ENCODE data around the gene DLG2.
"Not testable (repeated sequence)": the region's sequence is repeated elsewhere in the genome, so short reads cannot be mapped to it uniquely, and the experiment has no call there.

Gene DLG2

DNA sequence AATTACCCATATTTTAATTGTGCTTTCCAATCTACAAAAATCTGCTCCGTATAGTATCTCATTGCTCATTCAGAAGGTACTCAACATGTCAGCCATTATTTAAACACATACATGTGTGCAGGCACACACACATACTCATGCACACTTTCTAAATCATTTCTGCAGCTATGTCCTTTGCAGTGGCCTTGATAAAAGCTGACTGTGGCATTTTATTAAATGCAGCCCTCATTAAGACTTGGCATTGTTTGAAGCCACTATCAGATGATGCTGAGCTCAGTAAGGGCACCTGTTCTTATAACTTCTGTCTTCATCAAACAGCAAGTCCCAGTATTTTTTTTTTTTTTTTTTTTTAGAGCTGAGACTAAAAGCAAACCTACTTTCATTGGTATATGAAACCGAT is 1269.1 kb downstream of the DLG2 start:
- DNase-seq (ENCODE audit: low spot score): no peak

DNA sequence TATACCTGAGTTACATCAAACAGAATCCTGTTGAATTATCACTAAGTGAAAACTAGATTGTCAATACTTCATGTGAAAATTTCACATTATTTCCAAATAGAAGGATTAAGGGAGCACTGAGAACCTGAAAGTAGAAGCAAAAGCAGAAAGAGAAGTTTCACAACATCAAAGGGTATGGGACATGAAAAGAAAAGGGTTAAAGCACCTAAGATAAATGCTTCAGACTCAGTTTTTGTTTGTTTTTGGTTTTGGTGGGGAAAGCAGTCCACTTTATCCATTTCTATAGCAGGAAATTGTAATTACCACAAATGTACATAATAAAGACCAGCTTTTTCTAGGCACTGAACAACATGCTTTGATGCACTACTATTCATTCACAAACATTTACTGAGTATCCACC is 1271.2 kb downstream of the DLG2 start:
- DNase-seq (ENCODE audit: low spot score): no peak

DNA sequence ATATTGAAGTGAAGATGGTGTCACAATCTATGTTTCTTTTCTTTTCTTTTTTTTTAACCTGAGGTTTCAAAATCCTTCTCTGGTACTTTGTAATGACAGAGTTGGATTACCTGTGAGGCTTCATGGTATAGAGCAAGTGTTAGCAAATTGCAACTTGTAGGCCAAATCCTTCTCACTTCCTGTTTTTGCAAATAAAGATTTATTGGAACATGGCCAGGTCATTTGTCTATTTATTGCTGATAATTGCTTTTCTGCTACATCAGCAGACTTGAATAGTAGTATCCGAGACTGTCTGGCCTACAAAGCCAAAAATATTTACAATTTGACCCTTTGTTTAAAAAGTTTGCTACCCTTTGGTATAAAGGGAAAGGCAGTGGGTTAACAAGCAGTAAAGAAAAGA is 1281.5 kb downstream of the DLG2 start:
- no peak for DNase-seq (ENCODE audit: low spot score)

DNA sequence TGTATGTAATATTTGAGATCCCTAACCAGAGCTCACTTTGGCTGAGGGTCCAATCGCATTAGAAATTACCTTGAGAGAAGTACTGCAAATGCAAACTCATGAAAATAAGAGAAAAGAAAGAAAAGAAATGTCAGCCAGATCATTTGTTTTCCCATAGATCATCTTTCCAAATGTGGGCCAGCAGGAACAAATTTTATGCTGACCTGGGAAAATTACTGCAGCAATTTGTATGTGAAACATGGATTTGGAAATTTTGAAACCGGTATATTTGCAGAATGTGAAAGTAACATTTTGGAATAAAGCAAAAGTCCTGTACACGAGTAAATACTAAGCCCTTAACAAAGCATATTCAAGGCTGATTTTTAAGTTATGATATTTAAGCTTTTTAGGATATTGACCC is 1282.1 kb downstream of the DLG2 start:
- DNase-seq (ENCODE audit: low spot score): no peak

DNA sequence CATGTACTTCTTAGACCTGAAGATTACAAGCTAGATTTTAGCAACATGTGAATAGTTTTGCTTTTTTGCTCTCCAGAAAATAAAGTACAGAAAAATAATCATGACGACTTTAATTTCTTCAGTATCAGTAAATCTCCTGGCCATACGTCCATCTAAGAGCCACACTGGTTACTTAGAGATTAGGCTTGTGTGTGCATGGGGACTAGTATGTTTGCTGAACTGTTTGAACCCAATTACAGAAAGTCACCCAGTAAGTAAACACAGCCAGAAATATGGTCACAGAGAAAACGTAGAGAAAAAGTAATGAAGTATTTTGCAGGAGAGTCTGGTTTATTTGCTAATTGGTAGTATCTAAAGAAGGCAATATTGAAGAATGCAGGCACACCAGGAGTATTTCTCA is 1287.3 kb downstream of the DLG2 start:
- DNase-seq (ENCODE audit: low spot score): no peak

DNA sequence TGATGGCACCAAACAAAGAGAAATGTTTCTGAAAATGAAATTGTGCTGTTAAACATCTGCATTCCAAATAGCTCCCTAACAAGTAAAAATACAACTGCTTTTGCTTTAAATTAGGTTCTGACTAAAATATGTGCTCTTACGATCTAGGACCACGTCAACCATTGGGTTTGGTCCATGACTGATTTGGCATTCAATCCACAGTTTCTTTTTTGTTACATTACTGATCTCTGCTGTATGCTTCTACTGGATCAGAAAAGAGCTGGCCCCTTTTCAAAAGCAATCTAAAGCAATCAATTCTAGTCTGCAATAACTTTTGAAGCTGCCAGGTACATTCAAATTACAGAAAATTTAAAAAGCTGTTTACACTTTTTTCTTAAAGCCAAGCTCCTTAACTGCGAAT is 1293.9 kb downstream of the DLG2 start:
- no peak for DNase-seq (ENCODE audit: low spot score)

DNA sequence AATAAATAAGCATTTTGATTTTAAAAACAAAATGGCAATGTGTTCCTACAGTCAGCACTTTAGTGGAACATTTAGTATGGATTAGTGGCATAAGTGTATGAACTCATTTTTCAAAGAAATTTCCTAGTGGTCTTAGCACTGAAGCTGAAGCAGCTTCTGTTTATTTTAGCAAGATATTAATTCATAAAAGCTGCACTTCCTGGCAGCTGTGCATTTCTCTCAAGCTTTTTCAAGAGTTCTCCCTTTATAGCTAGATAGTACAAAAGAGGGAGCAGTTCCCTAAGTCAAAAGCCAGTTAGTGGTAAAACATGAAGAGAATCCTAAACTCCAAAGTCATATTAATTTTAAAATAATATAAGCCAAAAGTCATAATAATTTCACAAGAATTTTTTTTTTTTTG is 1304.9 kb downstream of the DLG2 start:
- no peak for DNase-seq (ENCODE audit: low spot score)

DNA sequence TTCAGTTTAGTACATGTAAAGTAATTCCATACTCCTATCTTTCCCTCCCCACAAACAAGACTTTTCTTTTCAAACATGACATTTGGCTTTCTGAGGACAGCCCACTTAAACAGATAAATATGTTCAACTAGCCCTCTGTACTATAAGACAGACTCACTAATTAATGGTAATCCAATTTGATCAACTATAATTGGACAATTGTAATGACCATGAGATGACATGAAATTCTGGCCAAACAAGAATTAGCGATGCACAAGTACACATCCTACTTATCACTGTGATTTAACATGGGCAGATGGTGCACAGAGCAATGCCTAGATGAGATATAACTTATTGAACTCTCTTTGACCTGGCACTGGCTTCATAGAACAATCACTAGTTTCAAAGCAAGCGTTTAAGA is 1307.3 kb downstream of the DLG2 start:
- no peak for DNase-seq (ENCODE audit: low spot score)

DNA sequence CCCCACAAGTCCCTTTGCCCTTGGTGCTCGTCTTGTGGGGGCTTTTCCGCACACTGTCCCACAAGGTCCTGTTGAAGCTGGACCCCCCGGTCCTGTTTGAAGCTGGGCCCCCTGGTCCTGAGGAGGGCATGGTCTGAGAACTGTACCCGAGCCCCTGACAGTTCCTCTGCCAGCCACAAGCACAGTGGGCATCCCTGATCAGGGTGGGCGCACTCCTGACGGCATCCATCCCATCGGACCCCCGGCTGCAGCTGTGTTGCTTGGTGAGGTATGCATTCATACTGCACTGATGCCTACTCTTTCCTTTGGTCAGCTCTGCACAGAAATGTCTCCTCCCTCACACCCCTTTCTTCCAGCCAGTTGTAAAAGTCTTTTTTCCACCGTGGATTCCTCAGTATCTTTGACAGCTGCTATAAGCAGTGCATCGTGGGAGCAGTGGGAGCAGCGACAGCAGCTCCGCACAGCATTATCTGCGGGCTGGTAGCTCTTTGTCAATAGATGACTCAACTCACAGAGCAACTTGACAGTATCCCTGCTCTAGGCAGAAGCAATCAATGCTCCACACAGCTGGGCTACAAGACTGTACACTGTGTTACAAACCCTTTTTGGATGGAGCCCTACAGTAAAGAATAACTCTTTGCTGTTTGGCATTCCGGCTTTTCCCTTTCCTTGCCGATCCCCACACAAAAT is 1310.1 kb downstream of the DLG2 start:
- DNase-seq (ENCODE audit: low spot score): no peak

DNA sequence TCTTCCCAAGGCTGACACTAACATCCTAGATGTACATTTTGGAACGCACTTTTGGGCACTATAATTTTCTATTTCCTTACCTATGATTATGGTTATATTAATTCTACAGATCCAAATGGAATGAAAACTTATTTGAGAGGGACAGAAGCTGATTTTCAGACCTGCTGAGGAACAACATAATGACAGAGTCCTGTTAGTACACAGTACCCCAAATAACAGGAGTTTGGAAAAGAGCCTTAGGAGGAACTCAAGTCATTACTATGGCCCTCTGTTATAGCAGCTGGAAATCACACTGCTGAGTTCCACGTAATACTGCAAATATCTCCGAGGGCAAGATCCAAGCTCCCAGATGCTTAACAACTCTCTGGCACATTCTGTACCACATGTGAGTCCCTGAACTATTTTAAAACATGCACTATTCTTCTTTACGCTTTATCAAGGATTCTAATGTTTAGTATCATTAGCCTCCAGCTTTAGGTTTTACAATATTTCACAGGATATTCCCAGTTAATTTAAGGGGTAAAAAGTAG is 1313.2 kb downstream of the DLG2 start:
- no peak for DNase-seq (ENCODE audit: low spot score)

DNA sequence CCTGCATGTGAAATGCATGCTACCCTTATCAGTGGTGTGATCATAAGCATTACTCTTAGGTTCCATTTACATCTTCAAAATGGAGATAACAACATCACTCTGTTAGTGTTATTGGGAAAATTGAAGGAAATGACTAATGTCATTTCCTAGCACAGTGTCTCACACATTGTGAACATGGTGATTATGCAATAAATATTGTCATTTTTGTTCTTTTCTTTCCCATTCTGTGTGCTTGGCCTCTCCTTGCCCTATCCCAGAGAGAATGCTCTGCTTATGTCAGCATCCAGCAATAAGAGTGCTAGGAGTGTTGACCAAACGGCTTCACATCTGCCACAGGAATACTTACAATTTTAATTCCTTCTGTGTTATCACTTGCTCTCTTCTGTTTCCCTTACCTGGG is 1316.9 kb downstream of the DLG2 start:
- no peak for DNase-seq (ENCODE audit: low spot score)

DNA sequence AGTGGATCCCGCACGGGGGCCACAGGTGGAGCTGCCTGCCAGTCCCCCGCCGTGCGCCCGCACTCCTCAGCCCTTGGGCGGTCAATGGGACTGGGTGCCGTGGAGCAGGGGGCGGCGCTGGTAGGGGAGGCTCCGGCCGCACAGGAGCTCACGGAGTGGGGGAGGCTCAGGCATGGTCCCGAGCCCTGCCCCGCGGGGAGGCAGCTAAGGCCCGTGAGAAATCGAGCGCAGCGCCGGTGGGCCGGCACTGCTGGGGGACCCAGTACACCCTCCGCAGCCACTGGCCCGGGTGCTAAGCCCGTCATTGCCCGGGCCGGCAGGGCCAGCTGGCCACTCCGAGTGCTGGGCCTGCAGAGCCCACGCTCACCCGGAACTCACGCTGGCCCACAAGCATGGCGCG is 1318.7 kb downstream of the DLG2 start:
- not testable (repeated sequence) for DNase-seq (ENCODE audit: low spot score)

DNA sequence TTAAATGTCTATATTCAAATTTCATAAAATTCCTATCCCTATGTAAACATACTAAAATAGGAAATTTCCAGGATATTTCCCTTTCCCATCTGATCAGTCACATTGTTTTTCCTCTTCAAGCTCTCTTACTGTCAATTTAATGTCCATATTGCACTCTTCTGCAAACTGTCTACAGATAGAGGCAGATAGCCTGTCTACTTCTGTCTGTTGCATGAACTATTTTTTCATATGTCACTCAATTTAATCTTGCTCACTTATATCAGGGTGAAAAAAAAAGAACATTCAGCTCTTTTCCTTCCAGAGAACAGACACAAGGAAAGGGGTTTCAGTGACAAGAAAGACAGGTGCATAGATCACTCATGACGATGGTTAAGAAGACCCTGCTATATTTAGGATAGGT is 1327.1 kb downstream of the DLG2 start:
- no peak for DNase-seq (ENCODE audit: low spot score)

DNA sequence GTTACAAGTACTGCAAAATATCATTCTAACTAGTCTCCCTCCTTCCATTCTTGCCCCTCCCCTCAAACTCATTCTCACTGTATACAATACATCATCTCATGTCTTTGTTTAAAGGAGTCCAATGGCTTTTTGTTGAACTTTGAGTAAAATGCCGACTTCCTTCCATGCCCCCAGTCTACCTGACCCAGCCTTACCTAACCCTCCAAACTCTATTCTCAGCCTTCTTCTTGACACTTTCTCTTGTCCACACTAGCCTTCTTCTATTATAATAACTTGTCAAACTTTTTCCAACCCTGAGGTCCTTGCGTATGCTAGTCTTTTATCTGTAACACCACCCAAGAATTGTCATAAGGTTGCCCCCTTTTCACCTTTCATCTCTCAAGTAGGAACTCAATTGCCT is 1329.6 kb downstream of the DLG2 start:
- no peak for DNase-seq (ENCODE audit: low spot score)

DNA sequence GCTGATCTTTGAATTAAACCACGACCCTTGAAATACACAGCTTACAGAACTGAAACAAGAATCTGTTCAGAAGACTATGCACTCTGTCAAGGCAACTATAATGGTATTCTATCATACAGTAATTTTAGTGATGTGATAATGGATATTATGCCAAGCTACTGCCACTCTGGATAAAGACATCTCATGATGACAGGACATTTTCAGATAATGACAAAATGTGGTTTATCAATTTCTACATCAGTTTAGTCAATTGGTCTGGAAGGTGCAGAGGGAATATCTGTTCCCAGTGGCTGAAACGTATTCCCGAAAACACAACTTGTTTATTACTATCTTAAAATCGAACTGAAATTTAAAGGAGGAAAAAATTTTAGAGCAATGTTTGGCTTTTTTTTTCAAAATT is 1331.3 kb downstream of the DLG2 start:
- DNase-seq (ENCODE audit: low spot score): no peak

DNA sequence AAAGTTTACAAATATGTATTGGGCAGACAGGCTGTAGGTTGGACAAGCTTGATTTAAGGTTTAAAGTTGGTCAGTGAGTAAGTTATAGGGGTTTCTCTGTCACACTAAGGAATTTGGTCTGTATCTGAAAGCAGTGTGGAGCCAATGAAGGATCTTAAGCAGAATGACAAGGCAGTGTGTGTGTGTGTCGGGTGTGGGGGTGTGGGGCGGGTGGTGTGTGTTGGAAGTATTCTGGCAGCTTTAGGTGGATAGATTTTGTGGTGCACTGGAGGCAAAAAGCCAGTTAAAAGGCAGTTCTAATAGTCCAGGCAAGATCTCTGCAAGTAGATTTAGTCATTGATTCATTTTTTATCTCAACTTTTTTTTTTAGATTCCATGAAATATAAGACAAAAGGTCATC is 1334.2 kb downstream of the DLG2 start:
- DNase-seq (ENCODE audit: low spot score): no peak

DNA sequence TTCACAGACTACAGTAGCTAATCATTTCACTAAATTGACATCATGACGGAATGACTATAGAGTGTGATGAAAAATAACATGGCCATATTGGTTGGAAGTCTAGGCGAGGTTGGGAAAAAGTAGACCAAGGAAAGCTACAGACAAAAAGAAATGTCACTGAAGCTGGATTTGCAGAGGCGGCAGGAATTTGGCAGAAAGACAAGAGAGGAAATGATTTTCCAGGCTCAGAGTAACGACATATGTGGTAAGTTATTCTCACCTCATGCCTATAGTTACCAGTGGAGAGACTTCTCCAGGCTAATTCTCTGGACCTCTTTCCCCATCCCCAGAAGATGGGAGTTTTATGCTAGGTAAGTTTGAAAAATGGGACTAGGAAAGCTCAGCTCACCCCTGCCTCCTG is 1335.1 kb downstream of the DLG2 start:
- no peak for DNase-seq (ENCODE audit: low spot score)

DNA sequence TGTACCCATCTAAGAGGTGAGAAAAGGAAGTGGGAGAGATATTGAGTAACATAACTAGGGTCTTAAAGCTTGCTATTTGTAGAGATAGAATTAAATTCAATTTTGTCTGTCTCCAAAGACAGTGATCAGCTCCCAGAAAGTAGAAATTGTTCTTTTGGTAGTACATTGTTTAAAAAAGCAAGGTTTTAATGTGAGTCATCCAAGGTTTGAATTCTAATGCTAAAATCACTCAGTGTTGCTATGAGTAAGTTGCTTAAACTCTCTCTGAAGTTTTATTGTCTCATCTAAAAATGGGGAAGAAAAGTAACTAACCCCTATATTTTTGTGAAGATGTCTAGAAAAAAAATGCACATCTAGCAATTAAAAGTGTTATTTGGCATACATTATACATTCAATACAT is 1336.5 kb downstream of the DLG2 start:
- no peak for DNase-seq (ENCODE audit: low spot score)

DNA sequence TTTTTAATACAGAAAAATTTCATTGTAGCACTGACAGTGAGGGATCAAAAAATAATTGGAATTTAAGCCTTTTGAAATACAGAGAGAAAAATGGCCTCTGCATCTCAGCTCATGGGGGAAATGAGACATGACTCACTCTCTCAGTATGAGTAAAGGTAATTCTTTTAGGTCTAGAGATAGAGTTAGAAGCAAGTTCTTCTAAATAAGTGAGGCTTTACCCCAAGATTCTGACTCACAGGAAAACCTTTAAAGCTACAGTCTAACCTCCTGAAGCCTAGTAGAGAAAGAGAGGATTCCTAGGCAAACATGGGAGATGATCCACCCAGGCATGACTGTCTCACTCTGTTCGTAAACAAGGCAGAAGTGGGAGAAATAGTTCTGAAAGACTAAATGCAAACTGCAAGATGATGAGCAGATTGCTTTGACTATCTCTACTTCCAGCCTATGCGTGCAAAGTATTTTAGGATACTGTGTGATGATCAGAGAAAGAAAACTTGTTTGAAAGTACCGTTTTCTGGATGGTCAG is 1337.7 kb downstream of the DLG2 start:
- DNase-seq (ENCODE audit: low spot score): no peak

DNA sequence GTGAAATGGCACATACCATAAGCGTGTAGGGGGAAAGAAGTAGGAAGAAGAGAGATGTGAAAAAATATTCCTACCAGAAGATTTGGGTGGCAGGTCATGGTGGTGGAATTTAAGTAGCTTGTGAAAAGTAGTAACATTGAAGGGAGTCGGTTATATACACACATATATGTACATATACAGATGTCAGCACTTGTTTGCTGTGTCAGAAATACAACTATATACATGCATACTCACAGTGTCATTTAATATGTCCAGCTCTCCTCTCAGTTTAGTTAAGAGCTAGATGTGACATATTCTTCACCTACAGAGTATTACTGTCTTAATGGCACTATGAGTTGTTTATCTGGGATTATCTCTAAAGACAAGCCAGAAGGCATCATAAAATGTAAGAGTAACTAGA is 1353.6 kb downstream of the DLG2 start:
- no peak for DNase-seq (ENCODE audit: low spot score)

DNA sequence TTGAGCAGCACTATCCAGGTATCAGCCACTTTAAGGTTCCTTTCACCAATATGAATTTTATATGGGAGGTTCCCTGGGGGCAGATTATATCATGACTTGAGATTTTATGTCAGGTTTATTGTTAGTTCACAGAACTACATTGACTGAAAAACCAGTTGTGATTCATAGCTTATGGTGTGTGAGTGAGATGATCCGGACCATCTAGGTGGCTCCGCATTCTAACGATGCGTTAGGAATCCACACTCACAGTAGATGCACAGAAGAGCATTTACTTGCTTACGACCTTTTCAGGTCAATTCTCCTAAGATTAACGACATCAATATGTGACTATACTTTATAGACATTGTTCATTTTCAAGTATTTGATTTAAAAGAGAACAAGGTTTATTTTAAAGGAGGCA is 1356.7 kb downstream of the DLG2 start:
- DNase-seq (ENCODE audit: low spot score): no peak

DNA sequence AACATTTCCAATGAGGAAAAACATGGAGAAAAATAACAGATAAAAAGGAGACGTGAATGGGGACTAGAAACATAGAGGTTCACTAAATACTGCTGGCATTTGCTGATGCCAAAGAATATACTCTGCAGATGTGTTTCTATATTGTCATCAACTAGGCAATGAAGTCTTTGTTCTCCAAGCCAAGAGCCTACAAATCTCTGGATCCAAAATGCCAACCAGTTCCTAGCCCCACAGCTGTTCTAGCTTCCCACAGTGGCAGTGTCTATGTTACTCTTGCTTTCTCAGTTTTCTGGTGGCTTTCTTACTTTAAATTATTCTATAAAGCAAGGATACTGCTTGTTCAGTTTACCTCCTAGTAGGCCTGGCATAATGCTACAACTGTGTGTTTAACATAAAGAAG is 1363.1 kb downstream of the DLG2 start:
- no peak for DNase-seq (ENCODE audit: low spot score)

DNA sequence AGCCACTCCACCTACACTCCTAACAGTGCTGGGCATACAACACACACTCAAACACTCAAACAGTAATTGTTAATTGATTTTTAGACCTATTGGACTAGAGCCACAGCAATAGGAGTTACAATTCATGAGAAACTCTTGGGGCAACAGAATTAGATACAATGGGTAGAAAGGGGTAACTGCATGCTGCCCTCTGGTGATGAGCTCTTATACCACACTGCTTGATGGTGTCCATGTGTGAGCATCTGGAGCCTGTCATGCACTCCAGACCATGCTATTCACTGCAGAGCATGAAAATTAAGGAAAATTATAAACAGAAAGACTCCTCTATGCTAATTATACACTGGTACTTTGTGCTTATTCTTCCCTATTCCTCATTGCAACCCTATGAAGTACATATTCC is 1365.4 kb downstream of the DLG2 start:
- no peak for DNase-seq (ENCODE audit: low spot score)

DNA sequence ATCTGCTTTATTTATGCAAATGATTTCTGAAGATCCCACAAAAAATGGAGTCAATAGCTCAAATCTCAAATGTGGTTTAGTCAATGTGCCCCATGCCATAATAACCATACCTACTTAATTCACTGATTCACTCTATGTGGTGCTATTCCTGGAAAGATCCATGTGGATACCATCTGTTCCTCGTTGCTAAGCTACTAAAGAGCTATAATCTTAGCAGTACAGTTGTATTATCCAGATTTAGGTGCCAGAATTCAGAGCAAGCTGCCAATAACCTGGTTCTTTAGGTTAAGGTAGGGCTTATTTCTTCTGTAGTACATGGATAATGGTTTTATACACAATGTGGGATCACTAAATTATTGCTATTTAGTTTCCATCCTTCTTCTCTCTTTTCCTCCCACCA is 1366.3 kb downstream of the DLG2 start:
- DNase-seq (ENCODE audit: low spot score): no peak
